Embryonic facial prominence (tissue), 1 donor: ENCODE measurements around the gene WWC2.
"Not testable (repeated sequence)": the region's sequence is repeated elsewhere in the genome, so short reads cannot be mapped to it uniquely, and the experiment has no call there.

Experiments used
- DNase-seq: peaks from one replicate; pipeline ENCODE4 v3.0.0-alpha.2; 2016; ENCODE audit errors: extremely low spot score

WWC2 gene

DNA sequence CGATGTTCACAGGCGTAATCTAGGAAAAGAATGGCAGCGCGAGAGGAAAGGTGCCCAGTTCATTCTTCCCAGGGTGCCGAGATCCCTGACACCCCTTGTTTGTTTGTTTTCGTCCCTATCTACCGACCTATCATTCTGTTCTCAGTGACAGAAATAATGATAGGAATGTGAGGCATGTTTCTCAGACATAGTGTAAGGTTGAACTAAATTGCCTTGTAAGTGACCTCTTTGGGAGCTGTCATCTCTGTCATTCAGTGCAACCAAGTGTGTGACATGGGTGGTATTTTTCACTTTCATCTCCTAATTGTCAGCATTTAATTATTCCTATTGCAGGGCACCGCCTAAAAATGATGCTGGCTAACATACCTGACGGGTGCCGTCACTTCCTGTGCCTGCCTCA is 196.7 kb downstream of the WWC2 start:
- DNase-seq, result no peak

DNA sequence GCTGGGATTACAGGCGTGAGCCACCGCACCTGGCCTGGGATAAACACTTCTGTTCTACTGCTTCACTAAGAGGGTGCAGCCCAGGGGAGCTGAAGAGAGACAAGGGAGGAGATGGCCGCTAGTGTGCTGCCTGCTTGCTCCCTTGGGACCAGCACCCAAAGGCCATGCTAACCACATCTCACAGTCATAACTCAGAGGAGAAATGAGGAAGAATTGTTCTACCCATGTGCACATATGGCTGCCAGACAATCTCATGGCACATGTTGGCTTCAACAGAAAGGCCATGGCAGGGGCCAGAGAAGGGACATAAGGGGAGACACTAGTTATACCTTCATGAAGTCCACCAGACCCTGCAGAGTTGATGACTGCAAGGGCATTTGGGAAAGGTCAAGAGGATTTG is 198.6 kb downstream of the WWC2 start:
- no peak for DNase-seq

DNA sequence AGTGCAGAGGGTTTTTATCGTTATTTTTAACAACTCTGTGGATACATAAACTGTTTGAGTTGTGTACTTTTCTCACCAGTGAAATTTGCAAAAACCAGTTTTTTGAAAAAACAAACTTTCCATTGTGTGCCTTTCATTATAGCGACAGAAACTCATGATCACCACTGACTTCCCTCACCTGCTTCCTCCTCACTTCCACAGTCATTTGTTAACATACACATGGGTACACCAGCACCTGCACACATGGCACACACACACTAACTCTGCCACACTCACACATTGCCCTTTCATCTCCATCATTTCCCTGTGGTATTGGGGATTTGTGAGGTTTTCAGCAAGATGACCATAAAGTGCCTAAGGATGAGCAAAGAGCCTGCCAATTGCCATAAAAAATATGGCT is 200.4 kb downstream of the WWC2 start:
- DNase-seq, result no peak

DNA sequence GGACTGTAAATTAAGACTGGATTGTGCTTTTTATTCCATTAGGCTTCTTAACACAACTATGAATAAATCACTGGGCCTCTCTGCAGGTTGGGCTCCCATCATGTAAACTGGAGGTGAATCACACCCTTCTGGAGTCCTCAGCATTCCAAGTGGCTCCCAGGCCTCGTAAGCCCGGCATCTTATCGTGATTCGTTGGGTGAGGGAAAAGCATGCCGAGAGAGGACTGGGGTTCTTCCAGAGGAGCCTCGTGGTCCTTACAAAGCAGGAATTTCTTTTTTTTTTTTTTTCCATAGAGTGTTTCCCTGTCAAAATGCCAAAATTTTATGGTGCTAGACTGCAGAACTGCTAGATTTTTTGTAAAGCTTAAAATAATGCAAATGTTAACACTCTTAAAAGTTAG is 201.0 kb downstream of the WWC2 start:
- no peak for DNase-seq

DNA sequence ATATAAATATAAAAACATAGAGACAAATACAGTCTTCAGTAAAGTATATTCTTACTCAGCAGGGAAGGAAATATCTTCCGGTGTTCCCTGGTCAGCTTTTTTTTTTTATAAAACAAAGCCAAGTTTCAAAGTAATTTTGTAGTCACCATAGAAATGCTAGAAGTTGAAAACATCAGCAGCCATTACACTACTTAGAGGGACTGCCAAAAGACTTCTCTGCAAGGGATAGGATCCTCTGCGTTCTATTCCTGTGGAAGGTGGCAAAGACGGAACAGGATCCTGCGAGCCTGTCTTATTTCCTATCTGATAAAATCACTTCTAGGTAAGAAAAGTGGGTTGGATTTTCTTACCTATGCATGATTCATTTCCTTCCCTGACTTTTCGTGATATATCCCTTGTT is 201.6 kb downstream of the WWC2 start:
- no peak for DNase-seq

DNA sequence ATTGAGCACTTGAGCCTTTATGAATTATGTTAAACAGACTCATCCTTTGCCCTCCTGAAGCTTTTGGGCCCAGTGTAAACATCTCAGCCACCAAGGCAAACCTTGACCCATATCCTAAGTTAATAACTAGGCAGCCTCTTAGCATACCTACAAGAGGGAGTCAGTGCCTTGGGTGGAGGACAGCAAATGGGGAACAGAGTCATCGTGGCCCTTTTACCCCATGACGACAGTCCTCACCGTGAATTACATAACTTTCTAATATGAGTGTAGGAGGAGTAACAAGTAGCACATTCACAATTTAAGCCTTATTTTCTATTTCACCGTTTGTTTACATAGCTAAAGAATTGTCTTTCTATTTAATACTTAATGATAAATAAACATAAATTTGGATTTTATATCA is 204.2 kb downstream of the WWC2 start:
- no peak for DNase-seq

DNA sequence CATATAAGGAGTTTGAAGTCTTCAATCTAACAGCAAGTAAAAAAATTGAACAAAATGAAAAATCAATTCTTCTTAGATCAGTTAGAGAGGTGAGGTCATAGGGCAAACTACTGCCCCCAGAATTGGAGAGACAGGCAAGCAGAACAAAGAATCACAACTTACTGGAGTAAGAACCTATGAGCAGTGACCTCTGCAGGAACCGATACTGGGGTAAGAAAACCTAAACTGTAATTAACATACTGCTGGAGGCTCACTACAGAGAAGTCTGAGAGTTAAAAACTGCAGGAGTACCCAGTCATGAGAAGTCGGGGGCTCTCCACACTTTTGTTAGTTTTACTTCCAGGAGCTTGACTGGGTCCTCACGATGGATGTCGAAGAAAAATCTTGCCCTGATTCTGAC is 205.0 kb downstream of the WWC2 start:
- DNase-seq, result no peak

DNA sequence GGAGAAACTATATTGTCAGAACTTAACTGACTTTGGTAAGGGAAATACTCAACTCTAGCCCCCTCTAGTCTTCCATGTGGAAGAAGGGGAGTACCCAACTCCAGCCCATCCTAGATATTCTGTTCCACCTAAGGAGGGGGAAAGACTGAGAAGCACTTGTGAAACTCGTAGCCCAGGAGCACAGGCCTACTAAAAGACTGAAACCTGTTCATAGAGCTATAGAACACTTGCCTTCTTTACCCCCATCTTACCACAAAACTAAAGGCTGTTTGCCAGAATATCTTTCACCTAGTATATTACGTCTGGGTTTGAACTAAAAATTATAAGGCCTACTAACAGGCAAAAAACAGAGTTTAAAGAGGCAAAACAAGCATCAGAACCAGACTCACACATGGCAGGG is 205.5 kb downstream of the WWC2 start:
- DNase-seq, result no peak

DNA sequence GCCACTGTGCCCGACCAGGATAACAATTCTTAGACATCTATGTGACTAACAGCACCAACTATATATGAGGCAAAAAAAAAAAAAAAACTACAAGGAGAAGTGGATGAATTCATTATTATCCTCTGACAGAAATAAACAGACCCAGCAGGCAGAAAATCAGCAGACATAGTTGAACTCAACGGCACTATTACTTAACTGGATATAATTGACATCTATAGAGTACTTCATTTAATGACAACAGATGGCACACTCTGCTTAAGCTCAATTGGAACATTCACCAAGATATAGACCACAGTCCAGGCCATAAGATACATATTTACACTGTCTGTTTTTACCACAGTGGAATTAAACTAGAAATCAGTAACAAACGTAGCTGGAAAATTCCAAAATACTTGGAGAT is 207.8 kb downstream of the WWC2 start:
- DNase-seq, result no peak

DNA sequence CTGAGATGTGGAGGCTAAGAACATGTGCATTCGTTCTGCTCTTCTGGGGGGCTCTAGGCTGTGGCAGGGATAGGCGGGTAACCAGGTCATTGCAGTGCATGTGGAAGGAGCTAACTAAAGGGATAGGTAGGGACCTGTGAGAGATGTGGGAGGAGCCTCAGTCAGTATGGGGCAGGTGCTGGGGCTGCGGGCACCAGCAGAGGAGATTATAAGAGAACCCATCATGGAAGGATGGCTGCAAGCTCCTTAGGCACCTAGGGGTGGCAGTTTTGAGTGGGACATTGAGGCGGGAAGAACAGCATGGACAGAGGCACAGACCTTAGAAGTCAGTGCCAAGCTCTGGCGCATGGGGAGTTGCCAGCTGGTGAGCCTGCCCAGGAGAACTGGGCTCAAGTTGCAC is 213.8 kb downstream of the WWC2 start:
- no peak for DNase-seq

DNA sequence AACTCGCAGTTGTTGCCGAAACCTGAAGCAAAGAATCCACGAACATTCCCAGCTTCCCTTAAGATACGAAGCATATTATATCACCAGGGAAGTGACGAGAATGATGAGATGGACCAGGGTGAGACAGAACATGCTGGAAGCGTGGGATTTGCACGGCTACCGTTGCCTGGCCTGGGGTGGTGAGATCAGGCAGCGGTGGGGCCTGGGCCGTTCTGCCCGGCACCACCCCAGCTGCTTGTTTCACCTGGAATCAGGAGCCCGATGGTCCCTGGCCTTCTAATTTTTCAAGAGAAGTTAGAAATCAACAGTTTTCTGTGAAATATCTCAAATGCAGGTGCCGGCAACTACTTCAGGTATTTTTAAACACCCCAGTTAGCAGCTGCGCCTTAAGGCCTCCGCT is 215.3 kb downstream of the WWC2 start:
- DNase-seq, result no peak

DNA sequence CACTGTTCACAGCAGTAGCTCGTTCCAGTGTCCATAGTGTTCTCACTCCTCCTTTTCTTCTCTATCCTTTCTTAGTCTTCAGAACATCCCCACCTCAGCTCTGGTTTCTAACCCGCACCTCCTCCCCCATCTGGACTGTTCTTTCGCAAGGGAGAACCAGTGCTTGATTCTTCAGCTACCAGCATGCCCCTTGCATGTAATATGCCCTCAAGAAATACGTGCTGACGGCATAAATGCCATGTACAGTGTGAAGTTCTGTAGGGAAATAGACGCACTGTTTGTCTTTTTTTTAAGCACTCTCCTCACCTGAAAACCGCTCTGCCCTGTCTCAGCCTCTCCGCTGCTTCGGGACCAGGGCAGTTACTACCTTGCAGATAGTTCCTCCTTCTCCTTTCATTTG is 215.7 kb downstream of the WWC2 start:
- DNase-seq, result no peak

DNA sequence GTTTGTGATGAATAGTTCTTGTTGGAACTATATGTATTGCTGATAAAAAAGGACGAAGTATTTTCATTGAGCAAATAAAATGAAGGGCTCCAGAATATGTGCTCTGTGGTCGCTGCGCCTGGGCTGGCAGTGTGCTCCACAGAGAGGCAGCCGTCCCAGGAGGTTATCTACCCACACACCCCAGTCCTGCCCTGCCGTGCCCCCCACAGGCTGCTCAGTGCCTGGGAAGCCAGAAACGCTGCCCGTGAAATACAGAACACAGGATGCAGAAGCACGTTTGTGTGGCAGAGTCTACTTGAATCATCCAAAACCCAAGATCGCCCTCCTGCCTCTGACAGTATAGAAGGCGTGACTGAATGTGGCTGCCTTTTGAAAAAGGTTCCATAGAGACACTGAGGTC is 219.6 kb downstream of the WWC2 start:
- DNase-seq, result no peak

DNA sequence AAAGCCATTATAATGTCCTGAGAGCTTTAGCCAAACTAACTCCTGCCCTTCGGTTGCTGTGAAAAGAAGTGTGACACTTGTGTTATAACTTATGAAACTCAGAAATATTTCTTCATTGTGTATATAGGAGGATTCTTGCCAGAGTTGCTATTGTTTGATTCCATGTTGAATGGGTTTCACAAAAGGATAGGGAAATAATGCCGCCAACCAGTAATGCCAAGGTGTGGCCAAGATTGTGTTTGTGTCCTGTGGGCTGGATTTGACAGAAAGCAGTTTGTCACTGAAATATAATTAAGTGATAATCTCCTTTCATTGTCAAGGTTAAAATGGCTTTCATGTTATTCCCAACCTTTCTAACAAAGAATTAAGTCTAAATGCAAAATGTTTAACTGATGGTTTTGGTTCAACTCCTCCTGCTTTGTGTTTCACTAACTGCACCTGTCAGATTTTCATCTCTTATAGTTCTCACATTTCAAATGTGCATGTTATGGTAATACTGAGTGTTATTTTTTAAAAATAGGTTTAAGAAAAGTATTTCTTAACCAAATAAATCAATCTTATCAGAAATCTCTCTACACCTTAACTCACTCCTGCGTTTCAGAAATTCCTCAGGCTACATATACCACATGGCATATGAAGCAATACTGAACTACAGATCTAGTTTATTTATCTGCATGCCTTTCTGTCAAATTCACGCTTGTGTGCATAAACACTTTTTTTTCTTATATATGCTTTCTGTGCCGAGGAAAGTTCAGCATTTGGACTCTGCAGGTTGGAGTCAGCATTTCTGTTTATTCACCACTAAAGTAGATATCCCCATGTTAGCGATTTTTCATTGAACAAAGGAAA is 221.4 kb downstream of the WWC2 start, which contains the start of gene CLDN22:
Gene CLDN22 (minus strand): TSS at position 66 of the 849 bp plus-strand sequence. CDS start 58 bp downstream, at position 8.
- DNase-seq, result no peak

DNA sequence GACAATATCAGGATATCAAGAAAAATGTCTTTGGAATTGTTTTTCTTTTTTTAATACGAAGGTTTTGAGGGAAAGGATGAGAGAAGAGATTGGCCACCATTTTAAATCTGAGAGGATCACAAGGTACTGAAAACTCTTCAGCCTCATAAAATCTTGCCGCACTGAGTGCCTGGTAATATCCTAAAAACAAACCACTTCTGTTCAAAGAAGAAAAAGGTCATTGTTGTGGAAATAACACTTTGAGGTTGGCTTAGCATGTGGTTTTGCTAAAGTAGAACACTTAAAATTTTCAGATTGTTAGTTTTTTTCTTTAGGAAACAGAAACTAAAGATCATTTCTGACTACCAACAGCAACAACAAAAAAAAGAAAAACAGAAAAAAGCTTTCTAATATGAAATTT is 222.0 kb downstream of the WWC2 start:
- no peak for DNase-seq

DNA sequence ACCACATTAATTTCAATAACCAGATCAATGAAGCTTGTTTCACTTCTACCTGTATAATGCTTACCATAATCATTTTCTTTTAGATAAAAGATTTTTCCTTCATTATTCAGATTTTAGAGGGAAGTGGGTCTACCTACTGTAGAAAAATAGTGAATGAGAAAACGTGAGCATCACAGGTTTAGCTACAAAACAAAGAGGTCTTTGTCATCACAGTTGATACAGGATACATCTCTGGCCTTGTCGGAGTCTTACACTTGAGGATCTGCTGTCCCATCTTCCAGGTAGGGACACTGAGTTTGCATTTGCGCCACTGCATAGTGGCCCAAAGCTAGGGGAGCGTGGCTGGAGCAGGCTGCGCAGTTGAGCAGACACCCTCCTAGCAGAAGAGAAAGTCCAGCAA is 222.5 kb downstream of the WWC2 start:
- DNase-seq, result no peak

DNA sequence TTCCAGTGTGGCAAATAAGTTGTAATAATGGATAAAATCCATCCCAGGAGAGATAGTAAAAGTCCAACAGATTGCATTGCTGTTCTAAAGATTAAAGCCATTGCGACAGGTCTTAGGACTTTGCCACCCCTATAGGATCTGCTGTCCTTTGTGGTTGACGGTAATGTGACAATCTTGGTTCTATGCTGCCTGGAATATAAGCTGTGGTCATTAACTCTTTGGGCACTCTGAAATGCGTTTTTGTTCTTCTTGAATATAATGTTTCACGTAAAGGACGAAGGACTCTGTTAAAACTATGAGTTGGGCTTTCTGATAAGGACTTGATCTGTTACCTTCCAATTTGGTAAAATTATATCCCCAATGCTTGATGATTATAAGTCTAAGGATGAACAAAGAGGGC is 223.3 kb downstream of the WWC2 start, which contains the start of gene CLDN24:
Gene CLDN24 (minus strand): TSS at position 101 of the 400 bp plus-strand sequence. CDS start 0 bp downstream, at position 101.
- DNase-seq, result no peak

DNA sequence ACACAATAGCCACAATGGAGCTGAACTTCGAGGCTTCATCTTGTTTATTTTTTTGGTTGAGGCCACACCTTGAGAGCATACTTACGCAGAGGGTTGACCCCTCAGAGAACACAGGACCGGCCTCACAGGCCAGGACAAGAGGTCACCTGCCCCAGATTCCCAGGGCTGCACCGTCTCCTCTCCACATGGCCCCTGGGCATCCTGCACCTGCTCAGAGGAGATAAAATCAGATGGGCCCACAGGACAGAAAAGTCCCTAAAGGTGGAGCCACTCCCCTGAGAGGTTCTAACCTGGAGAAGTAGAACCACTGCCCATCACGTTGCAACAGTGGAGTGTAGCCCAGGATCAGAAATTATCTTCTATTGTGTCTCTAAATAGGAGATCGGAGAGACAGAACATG is 224.2 kb downstream of the WWC2 start:
- DNase-seq, result no peak

DNA sequence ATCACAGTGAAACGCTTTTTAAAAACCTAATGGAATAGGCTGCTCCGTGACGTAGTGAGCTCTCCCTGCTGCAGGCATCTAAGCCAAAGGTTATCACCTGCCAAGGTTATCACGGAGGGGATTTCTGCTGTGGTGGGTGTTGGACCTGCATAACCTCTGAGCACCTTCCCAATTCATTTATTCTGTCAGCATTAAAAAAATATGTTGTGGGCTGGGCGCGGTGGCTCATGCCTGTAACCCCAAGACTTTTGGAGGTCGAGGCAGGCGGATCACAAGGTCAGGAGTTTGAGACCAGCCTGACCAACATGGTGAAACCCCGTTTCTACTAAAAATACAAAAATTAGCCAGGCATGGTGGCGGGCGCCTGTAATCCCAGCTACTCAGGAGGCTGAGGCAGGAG is 225.0 kb downstream of the WWC2 start:
- not testable (repeated sequence) for DNase-seq

DNA sequence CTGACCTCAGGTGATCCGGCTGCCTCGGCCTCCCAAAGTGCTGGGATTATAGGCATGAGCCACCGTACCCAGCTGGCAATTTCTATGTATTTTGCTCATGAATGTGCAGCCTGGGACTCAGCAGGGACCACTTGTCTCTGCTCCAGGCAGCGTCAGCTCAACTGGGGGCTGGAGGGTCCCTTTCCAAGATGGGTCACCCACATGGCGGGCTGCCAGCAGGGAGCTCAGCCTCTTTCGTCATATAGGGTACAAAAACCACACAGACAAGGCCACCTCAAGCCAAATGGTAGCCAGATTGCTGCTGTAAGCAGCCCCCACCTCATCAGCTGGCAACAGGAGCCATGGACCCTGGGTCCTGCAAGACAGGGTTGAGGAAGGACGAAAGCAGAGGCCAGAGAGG is 225.6 kb downstream of the WWC2 start:
- no peak for DNase-seq

DNA sequence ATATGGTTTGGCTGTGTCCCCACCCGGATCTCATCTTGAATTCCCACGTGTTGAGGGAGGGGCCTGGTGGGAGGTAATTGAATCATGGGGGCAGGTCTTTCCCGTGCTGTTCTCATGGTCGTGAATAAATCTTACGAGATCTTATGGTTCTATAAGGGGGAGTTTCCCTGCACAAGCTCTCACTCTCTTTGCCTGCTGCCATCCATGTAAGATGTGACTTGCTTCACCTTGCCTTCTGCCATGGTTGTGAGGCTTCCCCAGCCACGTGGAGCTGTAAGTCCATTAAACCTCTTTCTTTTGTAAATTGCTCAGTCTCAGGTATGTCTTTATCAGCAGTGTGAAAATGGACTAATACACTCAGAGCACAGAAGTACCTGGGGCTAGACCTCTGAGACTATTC is 227.3 kb downstream of the WWC2 start:
- not testable (repeated sequence) for DNase-seq

DNA sequence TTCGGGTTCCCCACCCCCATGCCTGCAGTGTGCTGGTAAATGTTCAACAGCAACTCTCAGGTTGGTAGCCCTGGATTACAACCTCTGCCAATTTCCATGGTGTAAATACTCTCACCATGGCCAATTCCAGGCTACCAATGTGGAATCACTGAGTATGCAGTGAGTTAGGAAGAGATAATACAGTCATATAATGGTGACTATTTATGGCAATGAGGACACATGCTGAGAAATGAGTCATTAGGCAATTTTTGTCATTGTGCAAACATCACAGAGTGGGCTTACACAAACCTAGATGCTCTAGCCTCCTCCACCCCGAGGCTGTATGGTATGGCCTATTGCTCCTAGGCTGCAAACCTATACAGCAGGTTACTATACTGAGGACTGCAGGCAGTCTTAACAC is 227.8 kb downstream of the WWC2 start:
- no peak for DNase-seq

DNA sequence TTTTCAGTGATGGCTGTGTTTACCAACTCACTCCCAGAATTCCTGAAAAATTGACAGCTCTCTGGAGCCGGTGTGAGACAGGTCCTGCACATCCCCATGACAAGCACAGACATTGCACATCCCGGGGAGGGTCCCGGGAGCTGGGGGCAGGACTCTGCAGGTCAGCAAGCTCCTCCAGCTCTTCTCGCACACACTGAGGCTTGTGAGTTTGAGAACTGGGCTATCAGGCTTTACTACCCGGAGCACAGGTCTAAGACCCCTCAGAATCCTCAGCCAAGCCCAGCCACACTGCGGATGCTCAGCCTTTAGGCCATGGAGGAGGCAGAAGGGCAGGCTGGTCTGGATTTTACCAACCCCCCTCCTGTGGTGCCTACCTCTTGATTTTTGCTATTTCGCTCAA is 228.8 kb downstream of the WWC2 start:
- DNase-seq, result no peak

DNA sequence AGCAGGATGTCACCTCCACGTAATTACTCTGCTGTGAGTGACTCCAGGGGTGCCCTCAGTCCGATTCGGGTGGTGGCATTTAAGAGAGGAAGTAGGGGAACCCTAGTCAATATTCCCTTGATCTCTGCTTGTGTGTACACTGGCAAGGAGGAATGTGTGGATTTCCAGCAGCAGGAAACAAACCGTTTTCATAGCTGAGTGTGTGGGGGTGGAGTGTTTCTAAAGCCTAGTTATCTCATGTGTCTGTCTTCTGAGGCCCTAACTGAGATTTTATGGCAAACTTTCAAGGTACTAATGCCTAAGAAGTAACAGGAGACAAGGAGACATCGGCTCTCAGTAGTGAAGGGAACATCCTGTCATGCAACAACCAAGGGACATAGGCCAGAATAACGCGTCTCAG is 229.8 kb downstream of the WWC2 start:
- DNase-seq, result no peak
